ENCODE measurements around the gene LIMD2. TPM values are rescaled to one million over a fixed set of nuclear protein-coding genes. Genes with fewer than 3 reads are reported as not detected.
A peak's percentile ranks its signal among the peaks of the same experiment; 100 is the strongest.

Gene LIMD2
- total RNA-seq, 1 experiment from 2014 or later = 23.1 TPM

GRCh38 chr17:63704836-63705235 is 4.9 kb upstream of the LIMD2 start:
- H3K9me3 ChIP-seq (replicated peaks) = no peaks in the 10 kb centered on the region
- H3K27ac ChIP-seq = no peak overlapping the region
- no peak overlapping the region for H3K4me3 ChIP-seq
- H3K36me3 ChIP-seq = peaks cover 2% of the 10 kb centered on the region
- no peak for DNase-seq
- H3K4me1 ChIP-seq = no peaks in the 10 kb centered on the region
- H3K27me3 ChIP-seq = no peaks in the 10 kb centered on the region

DNA sequence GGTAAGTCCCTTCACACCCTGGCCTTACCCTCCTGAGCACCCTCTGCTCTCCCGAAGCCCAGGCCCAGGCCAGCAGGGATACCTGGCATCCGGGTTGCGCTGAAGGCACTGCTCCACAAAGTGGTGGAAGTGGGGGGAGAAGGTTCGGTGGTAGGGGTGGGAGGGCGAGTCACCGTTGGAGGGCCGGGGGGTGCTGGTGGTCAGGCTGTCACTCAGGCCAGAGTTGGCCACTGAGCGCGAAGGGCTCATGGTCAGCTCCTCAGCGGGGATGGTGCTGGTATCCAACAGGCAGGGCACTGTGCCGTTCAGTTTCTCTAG is 4.3 kb upstream of the LIMD2 start:
- Histone ChIP-seq H3K36me3 (peaks cover 2% of the 10 kb centered on the region), H3K27ac (no peak overlapping the region), H3K9me3 (replicated peaks) (no peaks in the 10 kb centered on the region), H3K27me3 (no peaks in the 10 kb centered on the region), H3K4me1 (no peaks in the 10 kb centered on the region), H3K4me3 (no peak overlapping the region)
- no peak for DNase-seq

GRCh38 chr17:63703556-63704258 is 3.8 kb upstream of the LIMD2 start:
- Histone ChIP-seq H3K36me3 (peaks cover 2% of the 10 kb centered on the region; the same call in 1 of the 2 replicates), H3K4me3 (no peak overlapping the region), H3K4me1 (no peaks in the 10 kb centered on the region; the same call in 1 of the 2 replicates), H3K27ac (no peak overlapping the region), H3K9me3 (replicated peaks) (no peaks in the 10 kb centered on the region), H3K27me3 (no peaks in the 10 kb centered on the region)
- no peak for DNase-seq

DNA sequence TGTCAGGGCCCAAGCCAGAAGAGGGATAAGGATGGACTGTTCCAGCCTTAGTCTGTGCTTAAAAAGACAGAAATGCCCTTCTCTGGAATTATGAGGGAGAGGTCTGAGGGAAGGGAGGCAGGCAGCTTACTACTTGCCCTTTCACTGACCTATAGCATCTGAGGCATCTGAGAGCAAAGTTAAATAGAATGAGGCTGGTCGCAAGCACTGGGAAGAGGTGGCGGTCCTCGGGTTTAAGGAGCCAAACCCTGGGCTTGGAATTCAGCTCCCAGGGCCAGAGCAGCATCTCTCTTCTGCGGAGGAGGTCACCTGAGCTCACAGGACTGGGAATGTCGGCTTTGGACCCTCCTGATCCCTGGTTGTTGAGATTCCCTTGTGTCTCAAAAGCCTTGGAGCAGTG is 3.1 kb upstream of the LIMD2 start:
- DNase-seq = no peak
- Histone ChIP-seq H3K27ac (no peak overlapping the region), H3K4me3 (no peak overlapping the region)

DNA sequence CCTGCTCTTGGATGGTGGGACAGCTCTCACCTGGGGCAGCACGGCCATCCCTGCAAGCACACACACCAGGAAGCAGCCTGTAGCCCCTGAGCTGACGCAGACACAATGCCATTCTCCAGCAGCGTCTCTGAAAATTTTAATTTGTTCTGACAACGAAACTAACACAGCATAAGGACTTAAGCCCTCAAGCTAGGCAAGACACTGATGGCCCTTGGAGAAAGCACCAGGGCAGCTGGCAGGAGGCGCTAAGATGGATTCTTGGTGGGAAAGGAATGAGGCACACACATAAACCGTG is 2.7 kb upstream of the LIMD2 start:
- Histone ChIP-seq H3K36me3 (no peaks in the 10 kb centered on the region), H3K27ac (no peak overlapping the region), H3K4me1 (no peaks in the 10 kb centered on the region; the same call in 1 of the 2 replicates), H3K4me3 (no peak overlapping the region), H3K27me3 (no peaks in the 10 kb centered on the region), H3K9me3 (replicated peaks) (no peaks in the 10 kb centered on the region)
- no peak for DNase-seq

More for the DNA sequence above, 3.1 kb upstream of the LIMD2 start:
- Histone ChIP-seq H3K27me3 (no peaks in the 10 kb centered on the region), H3K4me1 (no peaks in the 10 kb centered on the region; the same call in 1 of the 2 replicates), H3K36me3 (no peaks in the 10 kb centered on the region; the same call in 1 of the 2 replicates), H3K9me3 (replicated peaks) (no peaks in the 10 kb centered on the region)

DNA sequence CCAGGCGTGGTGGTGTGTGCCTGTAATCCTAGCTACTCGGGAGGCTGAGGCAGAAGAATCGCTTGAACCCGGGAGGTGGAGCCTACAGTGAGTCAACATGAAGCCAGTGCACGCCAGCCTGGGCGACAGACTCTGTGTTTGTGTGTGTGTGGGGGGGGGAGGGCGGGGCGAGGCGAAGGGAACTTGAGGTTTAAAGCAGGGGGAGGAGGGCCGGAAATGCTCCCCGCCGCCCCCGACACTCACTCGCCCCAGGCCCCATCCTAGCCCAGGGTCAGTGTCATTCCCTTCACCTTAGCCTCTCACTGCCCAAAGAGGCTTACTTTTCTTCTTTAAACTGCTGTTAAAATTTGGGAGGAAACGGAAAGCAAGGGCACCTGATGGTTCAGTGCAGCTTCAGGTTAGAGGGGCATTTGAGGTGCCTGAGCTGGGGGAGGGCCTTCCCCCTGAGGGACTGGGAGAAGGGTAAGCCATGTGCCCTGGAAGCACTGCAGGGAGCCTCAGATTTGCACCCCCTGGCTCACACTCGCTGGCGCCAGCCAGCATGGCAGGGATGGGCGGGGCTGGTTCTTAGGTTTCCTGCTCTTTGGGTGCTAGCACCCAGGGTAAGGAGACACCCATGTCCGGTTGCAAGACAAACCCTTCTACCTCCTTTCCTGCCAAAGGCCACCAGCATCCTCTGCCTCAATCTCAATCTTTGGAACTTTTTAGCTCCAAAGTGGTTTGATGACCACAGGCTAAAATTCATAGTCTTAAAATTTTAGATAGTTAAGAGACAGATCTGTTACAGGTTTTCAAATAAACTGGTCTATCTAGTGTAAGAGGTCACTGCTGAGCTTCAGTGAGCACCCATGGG is 2.2 kb upstream of the LIMD2 start:
- H3K36me3 ChIP-seq = no peaks in the 10 kb centered on the region
- no peaks in the 10 kb centered on the region; the same call in 1 of the 2 replicates for H3K4me1 ChIP-seq
- H3K9me3 ChIP-seq (replicated peaks) = no peaks in the 10 kb centered on the region
- H3K27me3 ChIP-seq = no peaks in the 10 kb centered on the region
- no peak overlapping the region for H3K4me3 ChIP-seq
- no peak overlapping the region for H3K27ac ChIP-seq
- DNase-seq = no peak

DNA sequence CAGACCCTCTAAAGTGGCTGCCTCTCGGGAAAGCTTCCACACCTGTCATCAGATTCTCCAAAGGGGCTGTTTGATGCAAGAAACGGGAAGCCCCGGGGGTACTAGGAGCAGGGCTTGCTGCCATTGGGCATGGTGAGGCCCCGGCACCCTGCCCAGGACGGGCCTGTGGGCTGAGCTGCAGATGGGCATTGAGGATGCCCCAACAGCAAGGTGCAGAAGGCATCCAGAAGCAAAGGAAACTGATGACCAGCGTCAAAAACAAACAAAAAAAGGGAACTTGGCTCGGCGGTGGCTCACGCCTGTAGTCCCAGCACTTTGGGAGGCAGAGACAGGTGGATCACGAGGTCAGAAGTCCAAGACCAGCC is 1.5 kb upstream of the LIMD2 start:
- H3K27me3 ChIP-seq = no peaks in the 10 kb centered on the region
- H3K9me3 ChIP-seq (replicated peaks) = no peaks in the 10 kb centered on the region
- H3K4me1 ChIP-seq = no peaks in the 10 kb centered on the region; the same call in 1 of the 2 replicates
- peak overlapping the region; percentile 97 for H3K4me3 ChIP-seq
- no peak for DNase-seq
- no peak overlapping the region for H3K27ac ChIP-seq
- H3K36me3 ChIP-seq = no peaks in the 10 kb centered on the region

GRCh38 chr17:63700528-63701455 is 867 bp upstream of the LIMD2 start:
- peak overlapping the region; percentile 67 for H3K27ac ChIP-seq

GRCh38 chr17:63698886-63699637 is 863 bp downstream of the LIMD2 start:
- peak overlapping the region; percentile 97 for H3K4me3 ChIP-seq
- H3K27me3 ChIP-seq = no peaks in the 10 kb centered on the region
- H3K9me3 ChIP-seq (replicated peaks) = no peaks in the 10 kb centered on the region
- DNase-seq = peak; percentile 55 to 60
- peak overlapping the region; percentile 45; the same call in 1 of the 2 replicates for H3K27ac ChIP-seq
- H3K36me3 ChIP-seq = no peaks in the 10 kb centered on the region
- no peaks in the 10 kb centered on the region; the same call in 1 of the 2 replicates for H3K4me1 ChIP-seq

More at GRCh38 chr17:63700528-63701455, 867 bp upstream of the LIMD2 start:
- H3K4me3 ChIP-seq = peak overlapping the region; percentile 97
- H3K27me3 ChIP-seq = no peaks in the 10 kb centered on the region
- no peaks in the 10 kb centered on the region; the same call in 1 of the 2 replicates for H3K4me1 ChIP-seq
- no peaks in the 10 kb centered on the region for H3K9me3 ChIP-seq (replicated peaks)
- peak; percentile 46 to 53 for DNase-seq
- no peaks in the 10 kb centered on the region for H3K36me3 ChIP-seq

DNA sequence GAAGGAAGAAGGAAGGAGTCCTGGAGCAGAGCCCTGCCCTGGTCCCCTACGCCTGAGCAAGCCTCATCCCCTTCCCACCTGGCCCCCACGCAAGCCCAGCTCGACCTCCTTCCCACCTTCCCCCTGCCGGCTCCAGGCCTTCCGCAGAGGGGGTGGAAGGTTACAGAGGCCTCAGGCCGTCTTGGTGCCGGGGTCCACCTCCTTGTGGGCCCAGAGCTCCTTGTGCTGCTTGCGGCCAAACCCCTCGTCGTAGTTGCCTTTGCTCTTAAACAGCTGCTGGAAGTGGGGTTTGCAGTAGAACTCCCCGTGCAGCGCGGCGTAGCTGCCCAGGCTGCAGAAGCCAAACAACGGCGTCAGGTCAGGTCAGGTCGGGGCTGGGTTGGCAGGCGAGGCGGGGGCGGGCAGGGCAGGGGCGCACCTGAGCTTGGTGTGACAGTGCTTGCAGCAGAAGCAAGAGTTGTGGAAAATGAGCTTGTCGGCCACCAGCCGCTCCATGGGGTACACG is 1.5 kb downstream of the LIMD2 start:
- Histone ChIP-seq H3K9me3 (replicated peaks) (no peaks in the 10 kb centered on the region), H3K27ac (no peak overlapping the region), H3K4me1 (no peaks in the 10 kb centered on the region; the same call in 1 of the 2 replicates), H3K36me3 (no peaks in the 10 kb centered on the region), H3K4me3 (no peak overlapping the region), H3K27me3 (no peaks in the 10 kb centered on the region)
- DNase-seq = no peak

GRCh38 chr17:63697341-63698286 is 2.3 kb downstream of the LIMD2 start:
- Histone ChIP-seq H3K9me3 (replicated peaks) (no peaks in the 10 kb centered on the region), H3K27me3 (no peaks in the 10 kb centered on the region), H3K4me1 (no peaks in the 10 kb centered on the region; the same call in 1 of the 2 replicates), H3K27ac (no peak overlapping the region), H3K36me3 (no peaks in the 10 kb centered on the region; the same call in 1 of the 2 replicates), H3K4me3 (no peak overlapping the region)
- DNase-seq = peak; percentile 40 to 56

DNA sequence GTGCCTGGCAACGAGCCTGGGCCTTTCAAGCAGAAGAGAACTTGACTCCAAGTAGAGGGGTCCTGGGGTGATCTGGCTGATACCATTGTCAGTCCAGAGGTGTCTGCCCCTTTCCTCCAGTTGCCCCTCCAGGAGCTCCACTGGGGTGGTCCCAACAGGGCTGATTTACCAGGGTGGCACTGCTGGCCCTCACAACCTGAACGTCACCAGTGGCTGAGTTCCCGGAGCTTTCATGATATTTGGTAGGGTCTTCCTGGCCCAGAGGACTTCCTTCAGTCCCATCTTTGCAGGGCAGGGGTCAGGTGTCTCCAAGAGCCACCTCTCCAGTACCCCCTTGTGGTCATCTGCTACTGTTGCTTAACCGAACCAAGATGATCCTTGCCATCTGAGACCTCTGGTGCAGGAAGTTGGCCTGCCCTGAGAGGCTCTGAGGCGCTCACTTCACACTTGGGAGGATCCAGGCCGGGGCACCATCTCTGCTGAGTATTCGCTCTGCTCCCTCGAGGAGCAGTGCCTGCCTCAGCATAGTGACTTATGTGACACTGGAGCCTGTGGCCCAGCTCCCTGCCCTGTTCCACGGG is 3.5 kb downstream of the LIMD2 start:
- Histone ChIP-seq H3K4me3 (no peak overlapping the region), H3K4me1 (no peaks in the 10 kb centered on the region; the same call in 1 of the 2 replicates), H3K9me3 (replicated peaks) (no peaks in the 10 kb centered on the region), H3K27me3 (no peaks in the 10 kb centered on the region), H3K36me3 (peaks cover 2% of the 10 kb centered on the region; the same call in 1 of the 2 replicates), H3K27ac (no peak overlapping the region)
- DNase-seq = peak; percentile 25 to 45

DNA sequence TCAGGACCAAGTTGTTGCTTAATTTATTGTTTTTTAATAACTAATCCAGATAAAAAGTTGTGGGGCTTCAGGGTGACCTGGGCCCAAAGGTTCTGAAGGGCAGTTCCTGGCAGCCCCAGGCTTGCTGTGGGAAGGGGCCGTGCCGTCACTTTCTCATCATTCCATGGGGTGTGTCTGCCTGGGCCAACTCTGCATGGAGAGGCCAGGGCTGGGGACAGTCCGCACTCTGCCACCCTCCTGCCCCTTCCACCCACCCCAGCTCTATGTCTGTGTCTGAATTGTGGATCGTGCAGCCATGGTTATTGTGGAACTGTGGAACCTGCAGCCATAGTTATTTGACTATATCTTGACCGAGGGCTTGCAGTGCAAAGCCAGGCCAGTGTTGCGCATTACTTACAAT is 4.0 kb downstream of the LIMD2 start:
- Histone ChIP-seq H3K27me3 (no peaks in the 10 kb centered on the region), H3K27ac (no peak overlapping the region), H3K36me3 (peaks cover 2% of the 10 kb centered on the region; the same call in 1 of the 2 replicates)

More for the DNA sequence above, 4.0 kb downstream of the LIMD2 start:
- H3K9me3 ChIP-seq (replicated peaks) = no peaks in the 10 kb centered on the region
- no peak for DNase-seq
- no peak overlapping the region for H3K4me3 ChIP-seq
- no peaks in the 10 kb centered on the region; the same call in 1 of the 2 replicates for H3K4me1 ChIP-seq

Measured in SJCRH30 (cell line).